Hematopoietic multipotent progenitor cell treated with erythropoietin and hydrocortisone succinate and interleukin-3 and kit ligand, for 15 days (in vitro differentiated cells): ENCODE data around the gene CTCFL.
"Not testable (repeated sequence)": the region's sequence is repeated elsewhere in the genome, so short reads cannot be mapped to it uniquely, and the experiment has no call there.

Source experiments
- DNase-seq: peaks from one replicate; pipeline ENCODE4 v3.0.0-alpha.2; 2015; ENCODE audit warnings: low spot score

The CTCFL gene

GRCh38 chr20:57507477-57507876 lies 17.5 kb downstream of the CTCFL start:
- DNase-seq = no peak

GRCh38 chr20:57505979-57506378 lies 19.0 kb downstream of the CTCFL start:
- no peak for DNase-seq

DNA sequence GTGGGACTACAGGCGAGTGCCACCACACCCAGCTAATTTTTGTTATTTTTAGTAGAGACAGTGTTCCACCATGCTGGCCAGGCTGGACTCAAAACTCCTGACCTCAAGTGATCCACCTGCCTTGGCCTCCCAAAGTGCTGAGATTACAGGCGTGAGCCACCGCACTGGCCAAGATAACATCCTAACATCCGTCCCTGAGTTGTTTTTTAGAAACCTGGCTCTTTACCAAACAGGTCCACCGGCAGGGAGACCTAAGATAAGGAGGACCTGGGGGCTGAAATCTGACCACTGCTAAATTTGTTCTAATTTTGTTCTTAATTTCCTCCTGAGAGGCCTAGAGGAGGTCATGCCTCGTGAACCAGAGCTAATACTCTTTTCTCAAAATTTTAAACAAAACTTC lies 20.5 kb downstream of the CTCFL start:
- no peak for DNase-seq

DNA sequence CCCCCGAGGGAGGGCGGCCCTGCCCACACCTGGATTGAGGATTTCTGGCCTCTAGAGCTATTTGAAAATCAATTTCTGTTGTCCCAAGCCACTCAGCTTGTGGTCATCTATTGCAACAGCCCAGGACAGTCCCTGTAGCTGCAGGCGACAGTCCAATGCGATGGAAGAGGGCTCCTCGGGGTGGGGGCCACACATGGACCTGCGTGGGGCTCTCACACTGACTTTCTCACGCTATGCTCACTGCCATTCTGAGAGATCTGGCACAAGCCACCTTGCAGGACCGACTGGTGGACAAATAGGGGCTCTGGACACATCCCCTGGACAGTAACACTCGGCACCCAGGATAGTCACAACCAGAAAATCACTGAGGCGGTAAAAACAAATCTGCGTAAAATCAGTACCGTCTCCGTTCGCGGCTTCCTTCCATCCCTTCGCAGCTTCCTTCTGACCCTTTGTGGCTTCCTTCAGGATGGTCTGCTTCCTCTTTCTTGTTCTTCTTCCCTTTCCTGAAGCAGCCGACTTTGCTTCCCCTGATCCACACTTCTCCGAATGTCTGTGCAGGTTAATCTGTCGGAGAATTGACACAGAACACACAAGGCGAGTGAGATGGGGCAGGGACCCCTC lies 21.8 kb downstream of the CTCFL start:
- DNase-seq = no peak

DNA sequence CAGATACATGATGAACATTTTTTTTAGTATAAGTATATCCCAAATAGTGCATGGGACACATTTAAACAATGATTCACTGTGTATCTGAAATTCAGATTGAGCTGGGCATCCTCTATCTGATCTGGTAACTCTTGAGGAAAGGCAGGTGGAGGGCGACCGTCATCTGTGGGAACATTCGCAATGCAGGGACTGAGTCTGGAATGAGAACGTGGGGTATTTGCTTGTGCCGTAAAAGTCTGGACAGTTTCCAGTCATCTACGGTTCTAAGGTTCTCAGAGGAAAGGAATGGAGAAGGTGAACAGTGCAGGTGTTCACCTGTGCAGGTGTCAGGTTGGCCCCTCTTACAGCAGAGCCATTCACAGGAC lies 22.6 kb downstream of the CTCFL start:
- DNase-seq = no peak

DNA sequence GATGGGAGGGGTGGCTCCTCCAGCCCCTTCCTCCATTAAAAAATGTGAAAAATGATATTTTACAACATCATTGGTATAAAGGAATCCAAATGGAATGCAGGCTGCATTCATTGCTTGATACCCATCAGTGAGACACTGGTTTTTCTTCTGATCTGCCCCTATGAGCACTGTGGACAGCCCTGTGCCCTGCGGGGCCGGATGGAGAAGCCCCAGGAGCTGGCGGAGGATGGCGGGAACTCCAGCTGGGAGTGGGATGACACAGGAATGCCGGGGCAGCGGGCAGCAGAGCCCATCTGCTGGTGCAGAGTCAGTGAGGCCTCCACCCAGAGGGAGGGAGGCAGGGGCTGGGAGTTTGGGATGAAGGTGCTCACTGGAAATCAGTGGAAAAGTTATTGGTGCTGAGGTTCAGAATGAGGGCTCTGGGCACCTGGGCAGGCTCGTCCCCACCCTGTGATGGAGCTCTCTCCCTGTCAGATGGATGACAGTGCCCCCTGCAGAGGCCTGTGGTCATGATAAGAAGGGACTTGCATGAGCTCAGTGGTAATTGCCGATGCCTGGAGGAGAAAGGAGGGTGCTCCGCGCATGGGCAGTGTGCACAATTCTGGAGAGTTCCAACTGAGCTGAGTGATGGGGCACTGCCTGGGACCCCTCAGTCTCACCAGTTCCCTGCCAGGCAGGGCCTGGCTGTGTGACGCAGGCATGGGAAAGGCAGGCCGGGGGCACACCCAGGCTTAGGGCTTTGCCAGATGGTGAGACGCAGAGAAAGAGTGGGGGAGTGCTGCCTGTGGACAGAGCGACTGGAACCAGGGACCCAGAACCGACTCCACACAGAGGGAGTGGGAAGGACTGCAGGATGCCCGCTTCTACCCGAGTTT lies 23.2 kb downstream of the CTCFL start:
- DNase-seq = no peak

DNA sequence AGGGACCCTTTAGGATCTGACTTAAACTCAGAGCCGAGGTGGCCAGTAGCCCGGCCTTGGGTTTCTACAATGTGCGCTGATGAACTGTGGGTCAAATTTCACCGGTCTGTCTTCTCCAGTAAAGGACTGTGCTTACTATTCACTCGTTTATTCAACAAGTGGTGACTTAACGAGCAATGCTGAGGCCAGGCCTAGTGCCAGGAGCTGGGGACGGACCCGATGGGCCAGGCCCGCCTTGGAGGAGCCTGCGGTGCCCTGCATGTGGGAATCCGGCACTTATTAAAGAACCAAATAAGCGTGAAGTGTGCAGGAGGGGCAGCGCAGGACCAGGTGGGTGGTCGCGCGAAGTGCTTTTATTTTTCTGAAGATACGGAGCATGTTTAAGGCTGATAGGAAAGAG lies 24.0 kb downstream of the CTCFL start:
- DNase-seq = no peak

DNA sequence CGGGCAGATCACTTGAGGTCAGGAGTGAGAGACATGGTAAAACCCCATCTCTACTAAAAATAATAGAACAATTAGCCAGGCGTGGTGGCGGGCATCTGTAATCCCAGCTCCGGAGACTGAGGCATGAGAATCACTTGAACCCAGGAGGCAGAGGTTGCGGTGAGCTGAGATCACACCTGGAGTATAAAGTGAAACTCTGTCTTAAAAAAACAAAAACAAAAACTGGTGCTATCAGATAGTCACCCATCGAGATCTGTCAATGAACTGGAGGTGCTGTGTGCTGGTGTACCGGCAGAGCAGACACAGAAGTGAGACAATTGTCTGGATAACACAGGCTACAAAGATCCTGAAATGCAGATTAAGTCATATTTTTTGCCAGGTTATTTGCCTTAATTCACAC lies 24.7 kb downstream of the CTCFL start:
- no peak for DNase-seq

DNA sequence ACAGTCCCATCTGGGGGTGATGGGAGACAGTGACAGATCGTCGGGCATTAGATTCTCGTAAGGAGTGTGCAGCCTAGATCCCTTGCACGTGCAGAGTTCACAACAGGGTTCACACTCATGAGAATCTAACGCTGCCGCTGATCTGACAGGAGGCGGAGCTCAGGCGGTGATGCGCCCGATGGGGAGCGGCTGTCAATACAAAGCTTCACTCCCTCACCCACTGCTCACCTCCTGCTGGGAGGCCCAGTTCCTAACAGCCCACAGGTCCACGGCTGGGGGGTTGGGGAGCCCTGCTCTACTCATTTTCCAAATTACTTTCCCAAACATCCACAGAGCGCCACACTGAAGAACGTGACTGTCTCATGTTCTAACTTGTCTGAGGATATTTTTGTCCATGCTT lies 25.3 kb downstream of the CTCFL start:
- no peak for DNase-seq

- DNase-seq = peak; percentile 28
Measured at GRCh38 chr20:57498425-57499400, 26.2 kb downstream of the CTCFL start.

- DNase-seq = no peak
Measured at GRCh38 chr20:57496592-57496991, 28.3 kb downstream of the CTCFL start.

DNA sequence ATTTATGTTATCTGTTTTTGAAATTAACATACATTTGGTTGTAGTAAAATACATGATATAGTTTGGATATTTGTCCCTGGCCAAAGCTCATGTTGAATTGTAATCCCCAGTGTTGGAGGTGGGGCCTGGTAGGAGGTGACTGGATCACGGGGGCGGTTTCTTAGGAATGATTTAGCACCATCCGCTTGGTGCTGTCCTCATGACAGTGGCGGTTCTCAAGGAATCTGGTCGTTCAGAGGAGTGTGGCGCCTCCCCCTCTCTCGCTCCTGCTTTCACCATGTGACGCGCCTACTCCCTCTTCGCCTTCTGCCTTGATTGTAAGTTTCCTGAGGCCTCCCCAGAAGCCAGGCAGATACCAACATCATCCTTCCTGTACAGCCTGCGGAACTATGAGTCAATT lies 29.0 kb downstream of the CTCFL start:
- no peak for DNase-seq

DNA sequence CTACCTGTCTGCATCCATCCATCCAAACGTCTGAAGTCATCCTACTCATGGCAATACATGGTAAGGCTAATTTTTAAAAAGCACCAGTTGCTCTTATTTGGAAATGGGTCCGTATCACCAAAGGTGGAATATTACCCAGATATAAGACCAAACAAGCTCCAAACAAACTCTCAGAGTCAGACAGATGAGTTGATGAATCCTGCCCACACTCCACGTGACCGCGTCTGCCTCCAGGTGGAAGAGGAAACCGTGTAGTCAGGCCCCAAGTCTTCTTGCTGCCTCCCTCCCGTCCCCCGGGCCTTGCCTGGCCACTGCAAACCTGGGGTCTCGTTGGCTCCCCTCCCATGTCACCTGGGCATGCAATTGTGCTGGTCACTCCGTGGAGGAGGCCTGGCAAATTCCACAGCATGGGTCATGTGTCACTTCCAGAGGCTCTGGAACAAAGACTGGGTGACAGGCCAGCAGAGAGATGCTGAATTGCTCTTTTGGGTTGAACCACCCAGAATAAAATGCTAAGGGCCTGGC lies 31.8 kb downstream of the CTCFL start:
- no peak for DNase-seq

DNA sequence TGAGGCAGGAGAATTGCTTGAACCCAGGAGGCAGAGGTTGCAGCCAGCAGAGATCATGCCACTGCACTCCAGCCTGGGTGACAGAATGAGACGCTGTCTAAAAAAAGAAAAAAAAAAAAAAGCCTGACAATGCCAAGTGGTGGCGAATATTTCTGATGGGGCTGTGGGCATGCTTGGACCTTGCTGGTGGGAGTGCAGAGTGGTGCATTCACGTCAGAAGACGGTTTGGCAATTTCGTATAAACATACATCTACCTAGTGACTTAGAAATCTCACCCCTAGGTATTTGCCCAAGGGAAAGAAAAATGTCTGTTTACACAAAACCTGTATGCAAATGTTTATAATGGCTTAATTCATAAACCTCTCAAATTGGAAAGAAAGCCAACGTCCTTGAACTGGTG lies 33.6 kb downstream of the CTCFL start:
- DNase-seq = no peak

- DNase-seq = not testable (repeated sequence)
Measured at GRCh38 chr20:57488277-57488676, 36.7 kb downstream of the CTCFL start.

- no peak for DNase-seq
Measured at GRCh38 chr20:57485770-57486169, 39.2 kb downstream of the CTCFL start.

DNA sequence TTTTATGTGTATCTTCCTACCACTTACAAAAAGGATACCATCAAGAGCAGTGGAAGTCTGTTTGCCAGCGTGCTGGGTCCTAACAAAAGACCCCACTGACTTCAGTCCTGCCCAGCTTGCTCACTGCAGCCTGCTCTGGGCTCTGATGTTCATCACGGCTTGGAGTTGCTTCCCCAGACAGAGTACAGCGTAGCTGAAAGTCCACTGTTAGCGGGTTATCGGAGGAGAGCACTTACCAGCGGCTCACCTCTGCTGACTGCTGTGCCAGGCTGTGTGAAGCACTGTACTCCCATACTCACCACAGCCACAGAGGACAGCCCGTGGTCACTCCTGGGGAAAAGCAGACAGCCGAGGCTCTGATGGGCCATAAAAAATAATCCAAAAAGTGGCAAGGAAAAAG lies 40.2 kb downstream of the CTCFL start:
- no peak for DNase-seq

GRCh38 chr20:57483287-57484050 lies 41.5 kb downstream of the CTCFL start:
- no peak for DNase-seq

DNA sequence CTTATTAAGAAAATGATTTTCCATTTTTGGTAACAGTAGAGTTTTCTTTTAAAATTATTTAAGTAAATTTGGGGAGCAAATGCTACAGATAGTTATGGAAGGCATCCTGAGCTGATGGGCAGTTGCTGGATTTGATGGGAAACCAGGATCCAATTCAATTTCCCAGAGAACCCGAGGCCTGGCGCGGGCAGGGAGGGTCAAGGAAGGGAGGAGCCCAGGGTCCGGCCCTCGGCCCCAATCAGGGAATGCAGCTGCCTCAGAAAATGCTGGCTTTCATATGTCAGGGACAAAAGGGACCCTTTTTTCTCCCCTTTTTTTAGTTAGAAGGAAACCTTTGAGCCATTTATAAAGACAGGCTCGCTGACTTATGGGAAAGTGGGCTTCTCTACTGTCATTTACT lies 42.1 kb downstream of the CTCFL start:
- no peak for DNase-seq

- DNase-seq = no peak
Measured at GRCh38 chr20:57482148-57482547, 42.8 kb downstream of the CTCFL start.

DNA sequence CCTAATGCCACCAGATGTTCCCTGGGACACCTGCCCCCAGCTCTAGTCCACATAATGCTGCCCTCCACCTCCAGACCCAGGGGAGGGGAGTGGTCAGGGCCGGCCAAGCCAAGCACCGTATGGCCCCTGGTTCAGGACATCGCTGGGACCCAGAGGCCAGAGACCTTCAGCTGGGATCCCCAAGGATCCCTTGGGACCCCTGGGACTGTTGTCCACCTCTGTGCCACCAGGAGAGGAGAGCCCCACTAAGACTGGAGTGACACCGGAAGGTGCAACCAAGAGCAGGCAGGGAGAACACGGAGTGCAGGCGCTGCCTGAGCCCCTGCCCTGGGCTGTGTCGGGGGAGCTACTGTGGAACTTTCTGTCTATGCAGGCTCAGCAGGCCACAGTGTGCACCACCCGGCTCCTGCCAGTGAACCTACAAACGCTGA lies 43.6 kb downstream of the CTCFL start:
- no peak for DNase-seq
